Transverse colon (tissue), 4 donors: ENCODE results near the gene FOXL3. TPM values are rescaled to one million over a fixed set of nuclear protein-coding genes. Genes with fewer than 3 reads are reported as not detected.

Source experiments
- DNase-seq: peaks from one replicate; pipeline ENCODE4 v3.0.0-alpha.2; 2019
- H3K27ac ChIP-seq, 4 donors: fragments of 200-600 bp; sonication (generic); 2 replicates each; pipeline ENCODE4 v1.5.1; 2016 to 2018; ENCODE audit warnings: inconsistent platforms in 4 of 4
- H3K27me3 ChIP-seq: fragments of 200-600 bp; sonication (generic); 2 replicates; pipeline ENCODE4 v1.5.1; 2017; ENCODE audit warnings: inconsistent platforms
- H3K36me3 ChIP-seq, 4 donors: fragments of 200-600 bp; sonication (generic); 2 replicates each; pipeline ENCODE4 v1.5.1; 2017 to 2019; ENCODE audit warnings: inconsistent platforms in 4 of 4
- H3K4me1 ChIP-seq, 4 donors: fragments of 200-600 bp; sonication (generic); 2 replicates each; pipeline ENCODE4 v1.5.1; 2017 to 2020; ENCODE audit warnings: inconsistent platforms in 4 of 4
- H3K4me3 ChIP-seq, 4 donors: fragments of 200-600 bp; sonication (generic); 1 replicate in 1 of 4; 2 replicates in 3 of 4; pipeline versions ENCODE4 v1.5.1 to v1.6.1; 2017 to 2019; ENCODE audit warnings: inconsistent platforms in 4 of 4
- H3K9me3 ChIP-seq, 2 donors: fragments of 200-600 bp; sonication (generic); 2 replicates each; pipeline ENCODE4 v1.5.1; 2017 to 2019; ENCODE audit warnings: inconsistent platforms in 2 of 2
- CTCF ChIP-seq, 5 experiments: fragments of 200-600 bp in 3 of 5; fragments of 450-650 bp in 2 of 5; sonication (generic) in 3 of 5; IDR thresholded peaks; 1 replicate in 2 of 5; 2 replicates in 3 of 5; pipeline ENCODE4 v1.5.1; 2016 to 2017; ENCODE audit warnings: antibody characterized with exemption in 5 of 5, inconsistent platforms in 3 of 5, mild to moderate bottlenecking in 2 of 5, moderate library complexity in 1 of 5
- EP300 ChIP-seq: sonication (generic); formaldehyde crosslinking; IDR thresholded peaks from one replicate; pipeline ENCODE4 v1.6.1; 2017; ENCODE audit warnings: antibody characterized with exemption, low read depth
- POLR2A ChIP-seq: fragments of 450-650 bp; IDR thresholded peaks from one replicate; pipeline ENCODE4 v1.6.1; 2016; ENCODE audit warnings: antibody characterized with exemption, mild to moderate bottlenecking, moderate library complexity
- POLR2AphosphoS5 ChIP-seq, 3 donors: sonication (generic); formaldehyde crosslinking; IDR thresholded peaks; one replicate each; pipeline ENCODE4 v1.6.1; 2016; ENCODE audit warnings: antibody characterized with exemption in 3 of 3
- WGBS, 2 donors: methylation state at CpG; one replicate each; pipeline ENCODE4 v1.1.5; 2018; ENCODE audit warnings: low coverage in 1 of 2; 5-methylcytosine and 5-hydroxymethylcytosine counted together
- in situ Hi-C, 4 donors: fragments of 200-750 bp; cut with MboI; loops; one replicate each; pipeline versions ENCODE4 v1.15.0 to v1.15.1; 2017; ENCODE audit warnings: low sequenced_read_pairs in 3 of 4, low pct_ligation_motif_present in 1 of 4, low pct_unique_long_range_greater_than_20kb in 1 of 4
- intact Hi-C: fragments of 100-400 bp; cut with DNase I; formaldehyde crosslinking; loops from one replicate; pipeline ENCODE4 v1.15.1; 2023; ENCODE audit warnings: low total_unique reads
- total RNA-seq, 4 donors: library from RNA; depleted of rRNA; stranded (reverse); fragments of >200 nt; gene quantifications; one replicate each; pipeline ENCODE4 v1.1.0, GENCODE V29; 2016

Gene FOXL3
- total RNA-seq, 4 donors from 2014 or later, result not detected

DNA sequence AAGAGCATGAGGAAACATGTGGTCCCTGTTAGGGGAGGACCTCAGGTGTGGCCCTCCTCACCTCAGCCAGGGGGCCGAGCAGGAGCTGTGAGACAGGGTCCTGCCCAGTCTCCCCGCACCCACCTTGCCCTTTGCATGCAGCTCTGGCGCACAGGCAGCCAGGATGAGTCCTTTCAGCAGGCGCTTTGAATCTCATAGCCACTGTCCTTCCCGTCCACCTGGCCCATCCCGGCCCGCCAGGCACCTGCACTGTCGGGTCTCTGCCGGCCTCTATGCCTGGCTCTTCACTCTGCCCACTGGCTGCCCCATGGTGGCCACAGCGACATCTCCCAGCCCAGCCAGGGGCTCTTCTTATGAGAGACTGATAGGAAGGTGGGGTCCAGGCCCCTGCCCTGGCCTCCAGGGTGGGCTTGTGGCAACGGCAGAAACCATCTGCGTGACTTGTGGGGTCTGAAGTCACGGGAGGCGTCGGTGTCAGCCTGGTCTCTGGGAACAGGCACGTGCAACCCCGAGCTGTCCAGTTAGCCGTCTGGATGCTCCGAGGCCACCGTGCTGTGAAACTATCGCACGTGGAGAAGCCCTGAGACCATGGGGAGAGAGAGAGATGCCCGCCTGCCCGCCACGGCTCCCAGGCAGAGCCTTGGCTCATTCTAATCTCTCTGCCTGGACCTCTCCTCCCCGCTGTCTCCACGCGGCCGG, 37.4 kb downstream of the FOXL3 start:
- 86% methylated on average over 29 of the region's 29 CpGs; no CpG with 5 or more reads in 1 of the 2 donors for WGBS, 2 donors
- TF ChIP-seq EP300 (no peak), POLR2A (no peak), CTCF (IDR thresholded peaks at IDR 0.05) (no peak), POLR2AphosphoS5 (IDR thresholded peaks at IDR 0.05) (no peak)
- DNase-seq, result no peak
- intact Hi-C loops, result no loop called here
- Histone ChIP-seq H3K27ac (peak overlapping the region; percentile 70 to 83 (median 78)), H3K4me1 (peaks cover 31 to 69% (median 53%) of the 10 kb centered on the region in 4 donors), H3K36me3 (no peaks in the 10 kb centered on the region), H3K4me3 (no peak overlapping the region), H3K27me3 (no peaks in the 10 kb centered on the region), H3K9me3 (no peaks in the 10 kb centered on the region)
- in situ Hi-C loops, result loop anchor here in 1 of 4 donors (10.0 kb wide), 1 partner anchor 447 kb away; no protein-coding TSS in a partner anchor

DNA sequence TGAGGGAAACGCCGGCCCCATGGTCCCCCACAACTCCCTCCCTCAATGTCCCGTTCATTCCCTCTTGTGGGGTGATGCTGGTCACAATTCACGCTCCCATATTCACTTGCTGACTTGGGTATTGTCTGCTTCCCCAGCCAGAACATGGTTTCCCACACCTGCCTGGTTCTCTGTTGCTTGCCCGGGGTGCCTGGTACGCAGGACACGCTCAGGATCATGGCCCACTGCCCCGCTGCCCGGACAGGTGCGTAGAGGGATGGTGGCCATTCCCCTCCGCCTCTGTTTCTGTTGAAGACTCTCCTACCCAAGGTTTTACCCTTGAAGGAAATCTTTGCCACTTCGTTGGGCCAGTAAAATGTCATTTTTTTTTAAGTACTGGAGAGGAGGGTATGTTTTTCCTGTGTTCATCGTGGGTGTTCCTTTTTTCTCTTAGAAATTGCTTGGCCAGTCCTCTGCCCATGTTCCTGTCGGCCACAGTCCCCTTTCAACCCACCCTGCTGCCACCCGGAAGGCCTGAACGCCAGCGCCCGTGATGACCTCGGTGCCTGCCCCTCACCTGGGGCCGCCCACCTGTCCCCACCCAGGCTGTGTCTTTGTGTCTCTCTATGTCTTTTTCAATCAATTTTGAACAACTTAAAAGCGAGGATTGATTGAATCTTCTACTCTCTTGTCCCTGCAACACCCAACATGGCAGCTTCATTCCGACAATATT, 38.2 kb downstream of the FOXL3 start:
- H3K4me3 ChIP-seq, result no peak overlapping the region
- no peaks in the 10 kb centered on the region for H3K9me3 ChIP-seq
- WGBS, 2 donors, result 86 to 89% methylated on average over 12 to 22 of the region's 22 CpGs
- in situ Hi-C loops, result loop anchor here in 1 of 4 donors (10.0 kb wide), 1 partner anchor 447 kb away; no protein-coding TSS in a partner anchor
- peaks cover 33 to 71% (median 54%) of the 10 kb centered on the region in 4 donors for H3K4me1 ChIP-seq
- no peaks in the 10 kb centered on the region for H3K27me3 ChIP-seq
- no peaks in the 10 kb centered on the region for H3K36me3 ChIP-seq
- peak overlapping the region; percentile 70 to 83 (median 78) for H3K27ac ChIP-seq
- intact Hi-C loops, result no loop called here
- DNase-seq, result no peak
- TF ChIP-seq CTCF (IDR thresholded peaks at IDR 0.05) (no peak), POLR2AphosphoS5 (IDR thresholded peaks at IDR 0.05) (no peak), POLR2A (no peak), EP300 (no peak)

DNA sequence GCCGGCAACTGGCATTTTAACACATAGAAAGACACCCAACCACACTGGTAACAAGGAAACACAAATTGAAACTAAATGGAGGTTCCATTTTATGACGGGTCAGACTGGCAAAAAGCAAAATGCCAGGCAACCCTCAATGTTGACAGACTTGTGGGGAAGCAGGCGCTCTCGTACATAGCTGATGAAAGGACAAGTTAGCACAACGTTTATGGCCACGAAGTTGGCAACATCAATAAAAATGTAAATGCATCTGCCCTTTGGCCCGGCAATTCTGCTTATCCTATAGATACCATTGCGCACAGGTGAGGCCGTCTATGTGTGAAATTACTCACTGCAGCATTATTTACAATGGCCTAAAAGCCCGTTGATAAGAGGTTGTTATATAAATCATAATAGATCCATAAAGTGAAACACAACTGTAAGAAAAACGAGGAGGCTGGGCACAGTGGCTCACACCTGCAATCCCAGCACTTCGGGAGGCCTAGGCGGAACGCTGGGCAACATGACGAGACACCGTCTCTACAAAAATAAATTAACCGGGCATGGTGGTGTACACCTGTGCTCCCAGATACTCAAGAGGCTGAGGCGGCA, 39.8 kb downstream of the FOXL3 start:
- peak overlapping the region; percentile 77 to 85 (median 82) for H3K27ac ChIP-seq
- H3K9me3 ChIP-seq, result no peaks in the 10 kb centered on the region
- in situ Hi-C loops, result loop anchor here in 1 of 4 donors (10.0 kb wide), 1 partner anchor 445 kb away; no protein-coding TSS in a partner anchor
- 24 to 46% methylated on average over 9 to 18 of the region's 18 CpGs for WGBS, 2 donors
- H3K4me3 ChIP-seq, result no peak overlapping the region
- peaks cover 36 to 68% (median 57%) of the 10 kb centered on the region in 4 donors for H3K4me1 ChIP-seq
- H3K36me3 ChIP-seq, result no peaks in the 10 kb centered on the region
- intact Hi-C loops, result no loop called here
- TF ChIP-seq POLR2A (peak; percentile 56), POLR2AphosphoS5 (IDR thresholded peaks at IDR 0.05) (peak; percentile 22 to 84 (median 70)), CTCF (IDR thresholded peaks at IDR 0.05) (no peak), EP300 (peak; percentile 81)
- peak; percentile 85 for DNase-seq
- H3K27me3 ChIP-seq, result no peaks in the 10 kb centered on the region
